Nephron progenitor cell (in vitro differentiated cells): ENCODE measurements around the gene KLK7.

Experiments used
- DNase-seq: peaks from one replicate; pipeline ENCODE4 v3.0.0; 2021
- H3K27ac Mint-ChIP-seq: 2 replicates; pipeline ENCODE4 v1.8.0; 2021; ENCODE audit warnings: mild to moderate bottlenecking, moderate library complexity, mixed read lengths
- H3K27me3 Mint-ChIP-seq: 2 replicates; pipeline ENCODE4 v1.8.0; 2021; ENCODE audit warnings: mild to moderate bottlenecking, low read depth, mixed read lengths; ENCODE audit not compliant: poor library complexity
- H3K36me3 Mint-ChIP-seq: 2 replicates; pipeline ENCODE4 v1.8.0; 2021; ENCODE audit warnings: low read depth, mixed read lengths
- H3K4me1 Mint-ChIP-seq: 2 replicates; pipeline ENCODE4 v1.8.0; 2021; ENCODE audit warnings: mixed read lengths
- H3K4me3 Mint-ChIP-seq: 2 replicates; pipeline ENCODE4 v1.8.0; 2021; ENCODE audit warnings: mild to moderate bottlenecking, moderate library complexity, mixed read lengths
- H3K9me3 Mint-ChIP-seq: 2 replicates; pipeline ENCODE4 v1.8.0; 2021; ENCODE audit warnings: mild to moderate bottlenecking, moderate library complexity, mixed read lengths
- TF ChIP-seq, protein P1 (sequence below): fragments of 200-600 bp; sonication (generic); IDR thresholded peaks from 2 replicates; pipeline ENCODE4 v1.5.0; 2021; ENCODE audit warnings: antibody characterized with exemption

The KLK7 gene

GRCh38 chr19:51027126-51027806, 43.5 kb upstream of the KLK7 start:
- DNase-seq = no peak
- Mint-ChIP-seq H3K4me3 (no peak overlapping the region), H3K9me3 (no peaks in the 10 kb centered on the region), H3K27ac (no peak overlapping the region), H3K4me1 (peaks cover 19% of the 10 kb centered on the region), H3K36me3 (no peaks in the 10 kb centered on the region), H3K27me3 (peaks cover 48% of the 10 kb centered on the region)
- TF ChIP-seq, protein P1, sequence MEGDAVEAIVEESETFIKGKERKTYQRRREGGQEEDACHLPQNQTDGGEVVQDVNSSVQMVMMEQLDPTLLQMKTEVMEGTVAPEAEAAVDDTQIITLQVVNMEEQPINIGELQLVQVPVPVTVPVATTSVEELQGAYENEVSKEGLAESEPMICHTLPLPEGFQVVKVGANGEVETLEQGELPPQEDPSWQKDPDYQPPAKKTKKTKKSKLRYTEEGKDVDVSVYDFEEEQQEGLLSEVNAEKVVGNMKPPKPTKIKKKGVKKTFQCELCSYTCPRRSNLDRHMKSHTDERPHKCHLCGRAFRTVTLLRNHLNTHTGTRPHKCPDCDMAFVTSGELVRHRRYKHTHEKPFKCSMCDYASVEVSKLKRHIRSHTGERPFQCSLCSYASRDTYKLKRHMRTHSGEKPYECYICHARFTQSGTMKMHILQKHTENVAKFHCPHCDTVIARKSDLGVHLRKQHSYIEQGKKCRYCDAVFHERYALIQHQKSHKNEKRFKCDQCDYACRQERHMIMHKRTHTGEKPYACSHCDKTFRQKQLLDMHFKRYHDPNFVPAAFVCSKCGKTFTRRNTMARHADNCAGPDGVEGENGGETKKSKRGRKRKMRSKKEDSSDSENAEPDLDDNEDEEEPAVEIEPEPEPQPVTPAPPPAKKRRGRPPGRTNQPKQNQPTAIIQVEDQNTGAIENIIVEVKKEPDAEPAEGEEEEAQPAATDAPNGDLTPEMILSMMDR = no peak

- Mint-ChIP-seq H3K4me1 (peaks cover 19% of the 10 kb centered on the region), H3K4me3 (no peak within 1 kb of the TSS), H3K9me3 (no peaks in the 10 kb centered on the region), H3K27me3 (peaks cover 47% of the 10 kb centered on the region), H3K27ac (no peak within 1 kb of the TSS), H3K36me3 (no peaks in the 10 kb centered on the region)
- TF ChIP-seq, protein P1 = no peak
- no peak for DNase-seq
These were observed 42.8 kb upstream of the KLK7 start, which contains the start of gene KLK11 for GRCh38 chr19:51026554-51026831. KLK11 (minus strand) TSS chr19:51026616; CDS start chr19:51025631, 985 bp downstream.

GRCh38 chr19:51025809-51026553, 42.3 kb upstream of the KLK7 start:
- DNase-seq = no peak
- TF ChIP-seq, protein P1 = no peak
- Mint-ChIP-seq H3K4me1 (peaks cover 19% of the 10 kb centered on the region), H3K9me3 (no peaks in the 10 kb centered on the region), H3K36me3 (no peaks in the 10 kb centered on the region), H3K27me3 (peaks cover 46% of the 10 kb centered on the region), H3K4me3 (no peak overlapping the region), H3K27ac (no peak overlapping the region)

DNA sequence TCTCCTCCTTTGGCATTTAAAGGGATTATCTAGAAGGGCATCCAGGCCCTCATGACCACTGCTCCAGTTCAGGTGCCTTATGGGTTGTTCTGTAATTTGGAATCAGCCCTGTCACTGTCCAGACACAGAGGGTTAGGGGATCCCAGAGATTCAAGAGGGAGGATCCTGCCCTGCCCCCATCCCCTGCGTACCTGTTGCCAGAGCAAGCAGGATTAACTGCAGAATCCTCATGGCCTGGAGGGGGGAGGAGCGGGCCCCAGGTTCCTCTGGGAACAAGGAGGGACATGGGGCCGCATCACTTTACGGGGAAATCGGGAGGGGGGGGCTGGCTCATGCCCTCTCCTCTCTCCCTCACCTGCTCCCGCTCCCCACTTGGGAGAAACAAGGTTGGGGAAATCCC, 41.7 kb upstream of the KLK7 start:
- H3K27ac Mint-ChIP-seq = no peak overlapping the region
- H3K9me3 Mint-ChIP-seq = no peaks in the 10 kb centered on the region
- H3K4me1 Mint-ChIP-seq = peaks cover 19% of the 10 kb centered on the region
- no peaks in the 10 kb centered on the region for H3K36me3 Mint-ChIP-seq
- H3K4me3 Mint-ChIP-seq = no peak overlapping the region
- DNase-seq = no peak
- TF ChIP-seq, protein P1 = no peak
- H3K27me3 Mint-ChIP-seq = peaks cover 50% of the 10 kb centered on the region

DNA sequence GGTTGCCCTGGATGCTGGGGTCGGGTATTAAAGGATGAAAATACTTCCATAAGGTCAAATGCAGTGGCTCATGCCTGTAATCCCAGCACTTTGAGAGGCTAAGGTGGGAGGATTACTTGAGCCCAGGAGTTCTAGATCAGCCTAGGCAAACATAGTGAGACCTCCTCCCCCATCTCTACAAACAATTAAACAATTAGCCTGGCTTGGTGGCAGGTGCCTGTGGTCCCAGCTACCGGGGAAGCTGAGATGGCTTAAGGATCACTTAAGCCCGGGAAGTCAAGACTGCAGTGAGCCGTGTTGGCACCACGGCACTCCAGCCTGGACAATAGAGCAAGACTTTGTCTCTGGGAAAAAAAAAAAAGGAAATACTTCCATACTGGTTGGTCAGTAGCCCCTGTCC, 41.2 kb upstream of the KLK7 start:
- TF ChIP-seq, protein P1 = no peak
- Mint-ChIP-seq H3K4me1 (peaks cover 19% of the 10 kb centered on the region), H3K4me3 (no peak overlapping the region), H3K27me3 (peaks cover 55% of the 10 kb centered on the region), H3K9me3 (no peaks in the 10 kb centered on the region), H3K27ac (no peak overlapping the region), H3K36me3 (no peaks in the 10 kb centered on the region)
- DNase-seq = no peak

- no peak for DNase-seq
- Mint-ChIP-seq H3K36me3 (no peaks in the 10 kb centered on the region), H3K4me3 (no peak overlapping the region), H3K4me1 (peaks cover 19% of the 10 kb centered on the region), H3K27ac (no peak overlapping the region), H3K27me3 (peaks cover 65% of the 10 kb centered on the region), H3K9me3 (no peaks in the 10 kb centered on the region)
- TF ChIP-seq, protein P1 = no peak
These were observed 40.2 kb upstream of the KLK7 start for GRCh38 chr19:51023946-51024345.
